HPDE6-E6E7 (cell line): ENCODE data around the gene FAM76B.

Experiments
- DNase-seq: peaks from one replicate; pipeline ENCODE4 v3.0.0; 2011; ENCODE audit warnings: missing footprints; ENCODE audit errors: extremely low spot score

FAM76B gene

DNA sequence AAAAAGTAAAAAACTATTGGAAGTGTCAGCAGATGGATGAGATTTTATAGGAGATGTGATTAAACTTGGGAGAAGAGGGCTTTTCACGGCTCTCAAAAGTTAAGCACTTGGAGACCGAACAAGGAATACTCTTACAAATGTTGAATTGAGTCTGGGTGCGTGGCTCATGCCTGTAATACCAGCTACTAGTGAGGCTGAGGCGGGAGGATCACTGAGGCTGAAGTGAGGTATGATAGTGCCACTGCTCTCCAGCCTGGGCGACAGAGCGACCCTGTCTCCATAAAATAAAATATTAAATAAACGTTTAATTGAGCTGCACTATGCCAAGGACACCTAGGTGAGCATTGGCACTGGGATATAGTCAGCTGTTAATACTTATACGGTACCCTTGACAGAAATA is 2.6 kb upstream of the FAM76B start:
- DNase-seq: no peak

DNA sequence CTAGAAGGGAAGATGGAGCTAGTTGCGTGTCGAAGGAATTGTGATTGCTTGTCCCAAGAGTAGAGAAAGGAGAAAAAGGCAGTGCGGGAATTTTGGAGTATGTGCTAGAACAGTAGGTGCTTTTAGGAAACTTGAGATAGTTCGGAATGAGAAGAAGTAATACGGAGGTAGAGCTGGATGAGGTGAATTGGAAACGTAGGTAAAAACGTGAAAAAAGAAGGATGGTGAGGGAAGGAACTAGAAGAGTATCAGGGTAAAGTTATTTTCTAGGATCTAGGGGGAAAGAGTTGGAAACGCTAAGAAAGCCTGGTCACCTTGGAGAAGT is 2.1 kb upstream of the FAM76B start:
- DNase-seq: no peak

DNA sequence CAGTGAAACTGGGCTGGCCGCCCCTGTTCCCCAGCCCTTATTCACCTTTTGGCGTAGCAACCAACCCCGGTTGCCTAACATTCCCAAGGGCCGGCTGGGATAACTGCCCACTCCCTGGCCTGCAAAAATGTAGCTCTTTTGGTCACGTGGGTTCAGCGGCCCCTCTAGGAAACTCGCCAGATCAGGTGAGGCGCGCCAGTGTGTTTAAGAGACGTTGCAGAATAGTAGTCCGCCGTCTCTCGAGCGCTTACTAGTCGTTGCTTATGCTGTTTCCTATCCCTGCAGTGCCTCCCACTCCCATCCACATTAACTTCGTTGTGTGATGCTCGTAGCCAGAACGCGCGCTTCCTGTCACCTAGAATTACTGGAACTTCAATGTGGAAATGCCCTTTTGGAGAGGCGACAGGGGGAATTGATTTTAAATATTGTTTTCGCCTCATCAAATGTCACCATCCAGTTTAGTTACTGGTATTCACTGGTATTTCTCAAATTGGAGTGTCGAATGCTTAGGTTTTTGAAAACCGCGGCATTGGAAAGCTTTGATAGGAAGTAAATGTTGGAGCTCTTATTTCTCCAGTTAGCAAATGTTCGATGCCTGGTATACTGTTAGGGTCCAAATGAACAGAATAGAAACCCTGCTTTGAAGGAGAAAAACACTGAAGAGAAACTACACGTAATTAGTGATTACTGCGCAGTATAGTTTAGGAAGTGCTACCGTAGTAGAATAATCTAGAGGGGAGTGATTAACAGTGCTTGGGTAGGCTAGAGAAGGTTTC is 1.5 kb upstream of the FAM76B start:
- peak; percentile 20 for DNase-seq

DNA sequence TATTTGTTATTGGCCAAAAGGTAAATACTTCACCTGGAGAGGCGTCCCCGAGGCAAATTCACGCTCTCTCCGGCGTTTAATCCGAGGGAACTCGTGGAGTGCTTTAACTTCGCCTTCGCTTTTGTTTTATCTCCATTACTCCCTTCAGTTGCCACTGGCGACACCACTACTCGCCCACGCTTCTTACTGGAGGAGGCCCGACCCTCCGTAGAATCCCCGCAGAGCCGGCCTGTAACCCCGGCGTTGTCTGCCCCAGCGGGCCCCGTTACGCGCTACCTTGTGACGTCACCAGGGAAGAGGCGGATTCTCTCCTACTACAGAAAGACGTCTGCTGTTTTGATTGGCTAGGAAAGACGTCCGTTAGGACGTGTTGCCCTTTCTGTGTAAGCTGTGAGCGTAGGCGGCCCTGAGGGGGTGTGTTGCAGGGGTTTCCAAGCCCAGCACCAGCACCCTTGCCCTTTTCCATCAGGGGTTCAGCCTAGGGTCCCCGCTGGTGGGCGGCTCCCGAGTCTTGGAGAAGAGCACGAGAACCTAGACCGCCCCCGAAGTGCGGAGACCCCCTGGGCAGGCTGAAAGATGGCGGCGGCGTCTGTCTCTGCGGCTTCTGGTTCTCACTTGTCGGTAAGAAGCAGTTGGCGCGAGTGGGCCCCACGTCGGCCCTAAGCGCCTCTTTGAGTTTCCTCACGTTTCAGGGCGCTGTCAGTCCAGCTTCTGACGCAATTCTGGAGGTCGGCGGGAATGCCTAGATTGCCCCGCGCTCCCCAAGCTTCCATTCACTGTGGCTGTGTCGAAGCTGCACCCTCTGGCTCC is 746 bp upstream of the FAM76B start, which contains the start of gene CEP57:
Gene CEP57, plus strand, starts transcription at position 376 of the 810 bp plus-strand sequence. Its CDS starts 201 bp downstream, at position 577.
- peak; percentile 92 for DNase-seq

DNA sequence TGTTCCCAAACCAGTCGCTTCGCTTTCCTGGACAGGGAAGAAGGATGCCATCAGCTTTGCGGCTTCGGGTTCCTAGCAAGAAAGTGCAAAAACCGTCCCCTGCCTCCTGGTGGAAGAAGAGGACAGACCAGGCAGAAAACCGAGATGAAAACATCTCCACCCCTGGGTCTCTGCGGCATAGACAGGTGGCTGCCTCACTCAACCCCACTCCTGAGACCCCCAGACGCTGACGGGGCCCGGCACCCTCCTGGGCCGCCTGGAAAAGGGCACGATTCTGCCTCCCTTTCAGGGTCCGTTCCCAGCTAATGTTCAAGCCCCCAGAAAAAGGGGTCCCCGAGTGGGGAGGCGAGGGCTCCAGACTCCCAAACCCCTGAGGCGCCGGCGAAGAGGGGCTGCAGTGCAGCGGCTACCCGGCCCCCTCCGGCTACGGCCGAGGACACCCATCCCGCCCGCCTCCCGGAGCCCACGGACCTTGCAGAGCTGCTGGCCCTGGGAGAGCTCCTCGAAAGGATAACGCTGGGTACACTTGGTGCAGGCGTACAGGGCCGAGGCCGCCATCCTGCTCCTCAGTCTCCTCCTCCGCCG is 569 bp downstream of the FAM76B start:
- no peak for DNase-seq

DNA sequence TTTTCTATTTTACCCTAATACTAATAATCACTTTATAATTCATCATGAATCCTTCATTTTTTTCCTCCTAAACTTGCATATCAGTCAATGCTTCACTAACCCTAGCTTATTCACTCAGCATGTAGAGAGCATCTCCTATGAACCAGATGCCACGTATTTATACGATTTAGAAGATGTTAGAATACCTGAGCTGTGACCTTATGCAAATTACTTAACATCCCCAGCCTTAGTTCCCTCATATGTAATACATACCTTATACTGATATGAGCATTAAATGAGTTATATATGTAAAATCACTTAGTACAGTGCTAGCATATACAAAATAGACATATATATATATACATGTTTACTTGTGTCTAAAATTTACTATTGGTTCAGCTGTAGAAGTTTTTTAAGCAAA is 9.0 kb downstream of the FAM76B start:
- no peak for DNase-seq

DNA sequence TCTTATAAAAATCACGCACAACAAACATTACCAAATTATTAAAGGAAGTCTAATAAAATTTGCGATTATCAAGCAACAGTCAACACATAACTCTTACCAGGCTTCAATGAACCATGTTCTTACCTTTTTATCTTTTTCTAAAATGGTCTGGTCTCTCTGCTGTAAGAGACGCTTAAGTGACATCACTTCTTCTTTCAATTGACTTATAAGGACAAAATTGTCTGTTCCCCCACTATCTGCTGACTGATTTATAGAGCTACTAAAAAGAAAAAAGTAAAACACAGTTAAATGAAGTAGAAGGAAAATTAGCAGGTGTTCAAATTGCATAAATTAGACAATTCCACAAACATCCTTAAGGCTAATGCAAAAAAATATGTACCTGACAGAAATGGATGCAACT is 10.9 kb downstream of the FAM76B start:
- DNase-seq: no peak

DNA sequence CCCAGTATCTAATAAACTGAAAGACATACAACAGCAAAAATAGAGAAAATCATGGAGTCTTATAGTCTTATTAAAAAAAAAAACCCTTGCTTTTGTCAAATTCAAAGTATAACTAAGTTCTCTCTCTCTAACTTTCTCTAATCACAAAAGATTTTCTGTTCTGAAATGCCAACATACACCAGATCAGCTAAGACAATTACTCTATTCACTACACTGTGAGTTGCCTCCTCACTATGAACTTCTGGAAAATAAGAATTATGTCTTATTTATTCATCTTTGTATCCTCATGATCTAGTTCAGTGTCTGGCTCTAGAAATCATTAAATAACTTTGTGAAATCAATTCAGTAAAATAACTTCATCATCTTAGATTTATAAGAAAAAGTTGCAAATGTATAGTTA is 12.7 kb downstream of the FAM76B start:
- DNase-seq: no peak

DNA sequence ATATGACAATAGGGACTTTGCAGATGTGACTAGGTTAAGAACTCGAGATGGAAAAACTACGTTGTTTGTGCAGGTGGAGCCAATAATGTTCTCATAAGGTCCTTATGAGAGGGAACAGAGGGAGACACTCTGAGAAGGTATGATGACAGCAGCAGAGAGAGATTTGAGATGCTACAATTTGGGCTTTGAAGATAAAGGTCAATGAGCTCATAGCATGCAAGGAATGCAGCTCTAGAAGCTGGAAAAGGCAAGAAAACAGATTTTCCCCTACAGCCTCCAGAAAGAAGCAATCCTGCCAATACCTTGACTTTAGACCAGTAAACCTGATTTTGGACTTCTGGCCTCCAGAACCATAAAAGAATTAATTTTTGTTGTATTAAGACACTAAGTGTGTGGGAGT is 21.1 kb downstream of the FAM76B start:
- DNase-seq: no peak

DNA sequence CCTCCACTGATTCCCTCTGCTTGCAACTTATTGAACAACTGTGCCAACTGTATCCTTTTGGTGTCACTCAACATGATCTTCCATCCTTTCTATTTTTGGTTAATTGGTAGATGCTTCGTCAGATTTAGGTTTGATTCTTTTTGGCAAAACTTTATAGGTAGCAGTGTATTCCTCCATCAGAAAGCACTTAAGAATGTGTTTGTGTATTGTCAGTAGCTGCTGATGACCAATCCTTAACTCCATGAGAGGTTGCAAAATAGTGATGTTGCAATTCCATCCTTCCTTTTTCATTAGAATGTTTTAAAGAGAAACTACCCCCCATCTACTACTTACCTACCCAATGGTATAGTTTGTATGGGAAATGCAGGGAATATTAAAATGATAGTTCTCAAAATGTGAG is 22.1 kb downstream of the FAM76B start:
- no peak for DNase-seq

DNA sequence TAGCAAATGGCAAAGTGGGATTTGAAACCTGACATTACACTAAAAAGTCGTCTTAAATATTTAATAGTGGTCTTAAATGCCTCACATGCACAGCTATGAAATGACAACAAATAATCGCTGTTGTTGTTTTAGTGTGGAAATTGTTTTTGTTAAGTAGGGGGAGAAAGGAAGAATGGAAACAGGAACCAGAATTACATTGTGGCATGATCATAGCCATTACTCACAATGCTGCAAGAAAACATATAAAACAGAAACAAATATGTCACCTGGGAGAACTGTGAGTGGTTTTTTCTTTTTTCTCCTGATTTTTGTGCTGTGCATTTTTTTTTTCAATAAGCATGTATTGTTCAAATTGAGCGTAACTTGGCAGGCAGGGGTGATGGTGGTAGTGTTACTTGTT is 22.9 kb downstream of the FAM76B start:
- no peak for DNase-seq

DNA sequence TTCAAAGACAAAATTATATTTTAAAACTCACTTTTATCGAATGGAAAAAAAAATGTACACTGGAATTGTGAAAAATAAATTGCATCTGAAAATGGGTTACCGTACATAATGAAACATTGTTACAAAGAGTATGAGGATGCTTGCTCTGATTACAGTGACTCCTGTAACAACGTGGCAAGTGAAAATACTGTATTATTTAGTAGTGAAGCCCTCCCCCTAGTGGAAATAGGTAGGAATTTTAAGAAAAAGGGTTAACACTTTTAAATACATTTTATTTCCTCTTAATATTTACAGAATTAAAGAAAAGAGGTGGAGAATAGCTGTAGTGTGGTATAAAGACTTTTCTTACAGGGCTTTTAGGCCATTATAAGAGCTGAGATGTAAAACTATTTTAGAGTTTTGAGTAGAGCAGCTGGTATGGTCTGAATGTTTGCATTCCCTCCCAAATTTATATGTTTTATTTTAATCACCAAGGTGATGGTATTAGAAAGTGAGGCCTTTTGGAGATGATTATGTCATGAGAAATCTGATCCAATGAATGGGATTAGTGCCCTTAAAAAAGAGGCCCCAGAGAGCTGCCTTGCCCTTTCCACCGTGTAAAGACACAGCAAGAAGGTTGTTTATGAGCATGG is 25.2 kb downstream of the FAM76B start:
- peak; percentile 46 for DNase-seq

DNA sequence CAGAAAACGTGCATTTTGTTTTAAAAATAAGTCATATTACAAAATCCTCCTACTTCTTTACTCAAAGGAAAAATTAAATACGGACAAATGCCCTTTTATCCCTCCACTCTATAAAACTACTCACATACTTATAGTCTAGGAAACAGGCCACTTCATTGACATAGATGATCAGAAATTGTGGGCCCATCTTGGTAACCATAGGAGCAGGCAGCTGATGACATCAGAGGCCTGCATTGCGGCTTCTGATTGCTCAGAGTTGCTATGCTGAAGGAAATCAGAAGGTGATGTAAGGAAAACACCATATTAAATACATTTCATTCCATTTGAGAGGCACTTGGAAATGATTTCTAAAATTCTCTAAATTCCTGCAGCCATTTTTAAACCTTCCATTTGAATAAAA is 27.0 kb downstream of the FAM76B start:
- no peak for DNase-seq

DNA sequence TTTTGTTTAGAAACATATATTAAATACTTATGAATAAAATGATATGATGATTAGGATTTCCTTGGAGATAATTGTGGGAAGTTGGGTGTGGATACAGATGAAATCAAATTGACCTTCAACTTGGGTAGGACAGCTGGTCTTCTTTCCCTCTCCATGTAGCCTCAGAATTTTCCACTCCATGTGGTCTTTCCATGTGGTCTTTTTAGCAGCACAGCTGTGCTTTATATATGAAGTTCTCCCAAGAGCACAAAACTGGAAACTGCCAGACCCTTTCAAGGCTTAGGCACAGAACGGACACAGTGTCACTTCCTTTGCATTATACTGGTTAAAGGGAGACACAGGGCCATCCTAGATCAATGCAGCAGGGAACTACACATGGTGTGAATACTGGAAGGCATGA is 28.6 kb downstream of the FAM76B start:
- no peak for DNase-seq

DNA sequence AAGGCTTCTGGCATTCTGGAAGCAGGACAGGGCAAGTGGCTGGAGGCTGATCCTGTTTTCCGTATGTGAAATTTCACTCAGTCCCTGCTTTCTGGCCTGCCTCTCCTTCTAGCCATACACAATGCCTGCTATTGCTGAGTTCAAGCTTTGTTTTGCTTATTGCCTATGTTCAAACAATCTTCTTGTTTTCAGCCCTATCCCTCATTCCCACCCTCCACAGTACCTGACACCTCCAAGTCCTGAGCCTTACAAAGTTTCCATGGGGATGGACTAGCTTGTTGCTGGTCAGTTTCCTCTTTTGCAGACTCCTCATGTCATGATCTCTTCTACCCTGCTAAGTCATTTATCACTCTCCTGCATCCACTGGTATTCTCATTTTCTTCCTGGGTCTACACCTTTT is 38.1 kb downstream of the FAM76B start:
- no peak for DNase-seq

DNA sequence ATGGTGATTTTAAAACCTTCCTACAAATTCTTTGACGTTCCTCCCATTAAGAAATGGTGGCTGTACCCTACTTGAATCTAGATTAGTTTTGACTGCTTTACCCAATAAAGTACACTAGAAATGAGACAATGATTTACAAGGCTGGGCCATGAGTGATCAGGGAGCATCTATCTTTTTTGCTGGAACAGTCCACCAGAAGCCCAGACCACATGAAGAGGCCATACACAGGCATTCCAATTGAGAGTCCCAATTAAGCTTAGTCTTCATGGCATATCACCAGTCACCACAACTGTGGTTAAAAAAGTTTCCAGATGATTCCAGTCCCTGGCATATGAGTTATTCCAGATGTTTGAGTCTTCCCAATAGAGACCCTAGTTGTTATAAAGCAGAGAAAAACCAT is 39.5 kb downstream of the FAM76B start:
- no peak for DNase-seq

DNA sequence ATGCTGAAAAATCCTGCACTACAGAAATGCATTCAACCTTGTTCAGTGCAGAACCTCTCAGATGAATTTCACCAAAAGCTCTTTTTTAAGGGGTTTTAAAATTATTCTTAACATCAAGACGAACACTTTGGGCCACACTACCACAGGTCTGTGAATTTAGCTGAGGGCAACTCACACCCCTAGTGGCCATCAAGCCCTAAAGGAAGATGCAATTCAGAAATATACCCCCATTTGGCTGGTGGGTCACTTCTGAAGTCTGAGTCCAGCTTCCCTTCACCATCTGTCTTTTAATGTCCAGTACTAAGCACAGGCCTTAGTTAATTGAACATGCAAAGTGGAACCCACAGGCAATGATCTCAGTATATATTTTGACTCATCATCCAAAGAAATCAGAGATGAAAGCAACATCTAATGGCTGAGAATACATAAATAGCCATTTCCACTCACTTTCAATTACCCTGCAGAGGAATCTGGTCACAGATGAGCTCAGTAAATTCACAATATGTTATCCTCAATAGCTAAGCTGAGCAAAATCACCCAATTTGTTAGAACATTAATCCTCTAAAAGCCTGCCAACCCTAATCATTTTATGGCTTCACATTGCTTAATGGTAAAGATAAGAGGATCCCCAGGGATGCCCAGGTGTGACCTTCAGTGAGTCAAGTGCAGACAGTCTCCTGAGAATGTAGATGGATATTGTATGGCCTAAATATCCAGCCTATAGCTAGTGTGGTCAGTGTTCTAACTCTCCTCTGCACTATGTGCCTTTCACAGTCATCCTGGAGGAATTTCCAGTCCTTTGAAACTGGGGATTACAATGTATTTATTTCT is 50.3 kb downstream of the FAM76B start:
- no peak for DNase-seq

DNA sequence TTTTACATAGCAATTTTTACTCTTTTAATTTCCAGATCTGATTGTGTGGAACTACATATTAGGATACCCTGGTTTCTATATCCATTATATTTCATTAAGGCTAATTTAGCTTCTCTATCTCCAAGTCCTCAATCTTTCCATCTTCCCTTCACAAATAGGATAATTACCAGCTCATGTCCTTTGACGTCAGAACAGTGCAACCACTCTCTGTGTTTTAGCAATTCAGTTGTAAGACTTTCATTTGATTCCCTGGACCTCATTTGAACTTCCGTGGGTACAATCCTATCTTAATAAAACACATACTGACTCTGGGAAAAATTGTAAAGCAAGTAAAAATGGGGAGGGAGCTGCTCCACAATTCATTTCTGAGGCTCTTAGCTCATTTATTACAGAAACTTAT is 52.8 kb downstream of the FAM76B start:
- DNase-seq: no peak

DNA sequence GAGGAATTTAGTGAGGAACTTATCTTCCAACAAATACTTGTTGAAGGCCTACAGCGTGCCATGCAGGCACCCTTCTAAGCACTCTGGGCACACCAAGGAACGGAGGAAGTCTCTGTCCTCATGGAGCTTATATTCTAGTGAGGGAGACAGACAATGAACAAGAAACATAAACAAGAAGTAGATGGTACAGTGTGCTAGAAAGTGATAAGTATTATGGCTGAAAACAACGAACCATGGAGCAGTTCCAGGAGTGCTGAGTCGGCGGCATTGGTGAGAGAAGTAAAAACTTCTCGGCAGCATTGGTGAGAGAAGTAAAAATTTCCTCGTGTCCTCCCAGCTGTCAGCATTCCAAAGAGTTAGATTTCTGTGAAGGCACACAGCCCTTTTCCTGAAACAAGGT is 53.2 kb downstream of the FAM76B start:
- DNase-seq: no peak

DNA sequence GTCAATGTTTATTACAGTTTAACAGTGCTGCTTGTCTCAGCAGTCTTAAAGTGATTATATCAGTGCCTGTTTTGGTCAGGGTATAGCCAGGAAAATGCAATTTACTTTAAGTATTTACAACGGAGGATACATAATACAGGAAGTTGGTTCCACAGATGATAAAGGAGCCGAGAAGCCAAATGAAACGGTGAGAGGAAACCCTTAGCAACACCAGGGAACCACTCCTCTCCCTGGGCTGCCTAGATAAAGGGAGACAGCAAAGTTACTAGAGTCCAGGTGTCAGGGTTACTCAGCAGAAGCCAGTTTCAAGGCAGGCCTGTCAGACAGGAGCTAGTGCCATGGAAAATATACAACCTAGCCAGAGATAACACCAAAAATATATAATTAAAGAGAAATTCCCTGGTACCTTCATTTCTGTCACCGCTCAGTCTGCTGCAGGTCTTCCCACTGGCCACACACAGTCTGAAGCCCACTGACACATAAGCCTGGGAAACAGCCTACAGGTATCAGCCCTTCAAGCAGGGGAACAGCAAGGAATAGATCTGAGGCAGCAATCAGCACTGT is 55.5 kb downstream of the FAM76B start:
- DNase-seq: no peak

DNA sequence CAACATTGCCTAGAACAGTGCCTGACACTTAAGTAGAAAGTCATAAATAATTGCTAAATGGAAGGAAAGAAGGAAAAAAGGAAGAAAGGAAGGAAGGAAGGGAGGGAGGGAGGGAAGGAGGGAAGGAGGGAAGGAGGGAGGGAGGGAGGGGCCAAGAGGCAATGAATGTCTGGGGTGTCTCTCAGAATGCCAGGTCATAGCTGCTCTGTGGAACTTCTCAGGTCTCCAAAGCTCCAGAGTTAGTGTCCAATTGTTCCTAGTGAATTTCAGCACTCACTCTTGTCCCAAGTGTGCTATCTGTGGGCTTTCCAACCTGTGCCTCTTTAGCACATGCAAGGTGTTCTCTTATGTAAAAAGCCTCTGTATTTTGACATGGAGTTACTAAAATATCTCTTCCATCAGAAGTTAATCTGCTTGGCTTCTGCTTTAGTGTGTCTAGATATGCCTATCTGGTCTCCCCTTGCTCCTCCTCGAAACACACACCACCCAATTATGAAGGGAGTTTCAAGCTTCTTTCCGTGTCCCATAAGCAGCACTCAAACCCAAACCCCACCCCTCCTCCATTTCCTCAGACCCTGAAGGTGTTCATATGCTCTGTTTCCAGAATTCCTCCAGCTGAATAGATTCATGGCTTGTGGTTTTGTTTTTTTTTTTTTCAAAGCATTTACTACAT is 56.5 kb downstream of the FAM76B start:
- DNase-seq: no peak
